H1 (cell line): ENCODE results near the gene CAMKK1. TPM values are rescaled to one million over a fixed set of nuclear protein-coding genes. Genes with fewer than 3 reads are reported as not detected.
A peak's percentile ranks its signal among the peaks of the same experiment; 100 is the strongest.

Experiments used
- CTCF ChIA-PET: fragments of 300-600 bp; sonication (Branson Sonifier 250); formaldehyde crosslinking; loops from one replicate; lab custom pipeline; 2021; ENCODE audit not compliant: partially characterized antibody; lab: Charles Lee
- POLR2A ChIA-PET: fragments of 300-600 bp; sonication (Branson Sonifier 250); formaldehyde crosslinking; loops from one replicate; lab custom pipeline; 2021; ENCODE audit warnings: inconsistent platforms; ENCODE audit not compliant: partially characterized antibody; lab: Charles Lee
- DNase-seq, 2 experiments: peaks; one replicate each; pipeline versions ENCODE4 v3.0.0 to v3.0.0-alpha.2; 2010 to 2022; ENCODE audit warnings: low spot score in 2 of 2, low read depth in 1 of 2, mixed read lengths in 1 of 2
- FAIRE-seq: peaks from 2 replicates; lab custom pipeline; 2011; peaks lifted over from hg19 to GRCh38; lab: Jason Lieb, UNC
- H2AFZ ChIP-seq: 2 replicates; pipeline ENCODE4 v1.8.1; 2012; ENCODE audit warnings: low read length, inconsistent platforms
- H2AK5ac ChIP-seq: 2 replicates; pipeline ENCODE4 v1.6.1; 2013; ENCODE audit warnings: low read depth, low read length
- H2BK120ac ChIP-seq: replicated peaks from 2 replicates; pipeline ENCODE3; 2013; ENCODE audit warnings: low read depth, low read length, inconsistent platforms
- H2BK12ac ChIP-seq: 2 replicates; pipeline ENCODE4 v1.6.1; 2013; ENCODE audit warnings: low read depth, low read length
- H2BK15ac ChIP-seq: 2 replicates; pipeline ENCODE4 v1.6.1; 2013; ENCODE audit warnings: low read length
- H2BK20ac ChIP-seq: 2 replicates; pipeline ENCODE4 v1.6.1; 2013; ENCODE audit warnings: low read length
- H2BK5ac ChIP-seq: 2 replicates; pipeline ENCODE4 v1.6.1; 2013; ENCODE audit warnings: low read depth, low read length
- H3K14ac ChIP-seq: 2 replicates; pipeline ENCODE4 v1.6.1; 2013; ENCODE audit warnings: inconsistent platforms; ENCODE audit not compliant: insufficient read length
- H3K18ac ChIP-seq: 2 replicates; pipeline ENCODE4 v1.6.1; 2013; ENCODE audit warnings: low read length; ENCODE audit errors: extremely low read depth
- H3K23ac ChIP-seq: 2 replicates; pipeline ENCODE4 v1.6.1; 2013; ENCODE audit warnings: inconsistent platforms; ENCODE audit not compliant: insufficient read length
- H3K23me2 ChIP-seq: 2 replicates; pipeline ENCODE4 v1.6.1; 2013; ENCODE audit warnings: low read depth, low read length
- H3K27ac ChIP-seq: 2 replicates; pipeline ENCODE4 v1.6.1; 2011; ENCODE audit warnings: low read depth, low read length, inconsistent platforms
- H3K27me3 ChIP-seq, 4 experiments: replicated peaks in 1 of 4; 1 replicate in 1 of 4; 2 replicates in 3 of 4; pipeline versions ENCODE4 v1.6.1 to v1.8.1; 2011 to 2013; ENCODE audit warnings: low read length in 3 of 4, mild to moderate bottlenecking in 3 of 4, inconsistent platforms in 2 of 4, mixed read lengths in 2 of 4, moderate library complexity in 1 of 4; ENCODE audit not compliant: control insufficient read depth in 3 of 4, insufficient read depth in 3 of 4; ENCODE audit errors: extremely low read depth in 1 of 4
- H3K36me3 ChIP-seq, 4 experiments: 2 replicates each; pipeline versions ENCODE4 v1.6.1 to v1.8.1; 2011 to 2013; ENCODE audit warnings: mild to moderate bottlenecking in 4 of 4, low read length in 3 of 4, moderate library complexity in 2 of 4, control low read depth in 1 of 4, inconsistent platforms in 1 of 4; ENCODE audit not compliant: insufficient read depth in 4 of 4, control insufficient read depth in 2 of 4
- H3K4ac ChIP-seq: replicated peaks from 2 replicates; pipeline ENCODE3; 2013; ENCODE audit warnings: low read length, low read depth, mixed read lengths, inconsistent platforms; ENCODE audit not compliant: insufficient read length
- H3K4me1 ChIP-seq, 4 experiments: replicated peaks in 1 of 4; 1 replicate in 1 of 4; 2 replicates in 3 of 4; pipeline versions ENCODE4 v1.6.1 to v1.8.1; 2011 to 2013; ENCODE audit warnings: low read length in 3 of 4, inconsistent platforms in 2 of 4, mixed read lengths in 1 of 4; ENCODE audit not compliant: insufficient read depth in 4 of 4, control insufficient read depth in 3 of 4
- H3K4me2 ChIP-seq, 2 experiments: 2 replicates each; pipeline versions ENCODE4 v1.6.1 to v1.8.1; 2011 to 2013; ENCODE audit warnings: low read depth in 2 of 2, low read length in 2 of 2, control low read depth in 1 of 2, inconsistent platforms in 1 of 2, mild to moderate bottlenecking in 1 of 2; ENCODE audit not compliant: insufficient read depth in 1 of 2
- H3K4me3 ChIP-seq, 4 experiments: fragments of 200-600, 300-600 bp in 1 of 4; sonication (generic), shearing (Covaris generic), sonication (Bioruptor Twin) in 1 of 4; 2 replicates each; pipeline versions ENCODE4 v1.5.1 to v1.8.1; 2011 to 2016; ENCODE audit warnings: low read length in 4 of 4, low read depth in 3 of 4, control low read depth in 2 of 4, inconsistent platforms in 2 of 4, mild to moderate bottlenecking in 2 of 4, mixed read lengths in 1 of 4, moderate library complexity in 1 of 4; ENCODE audit not compliant: insufficient read depth in 2 of 4; ENCODE audit errors: extremely low read depth in 1 of 4
- H3K56ac ChIP-seq: replicated peaks from 2 replicates; pipeline ENCODE3; 2013; ENCODE audit warnings: low read depth, mild to moderate bottlenecking, mixed read lengths, low read length, inconsistent platforms; ENCODE audit not compliant: insufficient read length
- H3K79me1 ChIP-seq: 2 replicates; pipeline ENCODE4 v1.6.1; 2013; ENCODE audit warnings: low read depth, low read length, control low read depth
- H3K79me2 ChIP-seq, 2 experiments: 2 replicates each; pipeline versions ENCODE4 v1.6.1 to v1.8.1; 2012 to 2013; ENCODE audit warnings: low read length in 2 of 2, mild to moderate bottlenecking in 2 of 2, inconsistent platforms in 1 of 2; ENCODE audit not compliant: insufficient read depth in 2 of 2, control insufficient read depth in 1 of 2
- H3K9ac ChIP-seq, 4 experiments: replicated peaks in 1 of 4; 1 replicate in 1 of 4; 2 replicates in 3 of 4; pipeline versions ENCODE4 v1.6.1 to v1.8.1; 2011 to 2013; ENCODE audit warnings: low read depth in 3 of 4, low read length in 3 of 4, control low read depth in 2 of 4, mild to moderate bottlenecking in 2 of 4, moderate library complexity in 2 of 4, inconsistent platforms in 1 of 4; ENCODE audit errors: extremely low read depth in 1 of 4
- H3K9me3 ChIP-seq, 2 experiments: 2 replicates each; pipeline versions ENCODE4 v1.6.1 to v1.8.1; 2012 to 2013; ENCODE audit warnings: mild to moderate bottlenecking in 2 of 2, moderate library complexity in 2 of 2, control low read depth in 1 of 2, inconsistent platforms in 1 of 2, low read depth in 1 of 2, low read length in 1 of 2, mixed read lengths in 1 of 2; ENCODE audit not compliant: insufficient read depth in 2 of 2
- H4K20me1 ChIP-seq, 2 experiments: replicated peaks in 1 of 2; 2 replicates each; pipeline versions ENCODE3 to v1.8.1; 2011 to 2013; ENCODE audit warnings: inconsistent platforms in 2 of 2, low read length in 2 of 2, mild to moderate bottlenecking in 1 of 2; ENCODE audit not compliant: insufficient read depth in 2 of 2, control insufficient read depth in 1 of 2
- H4K5ac ChIP-seq: 2 replicates; pipeline ENCODE4 v1.6.1; 2013; ENCODE audit warnings: low read length, low read depth, mixed read lengths, inconsistent platforms; ENCODE audit not compliant: insufficient read length
- H4K8ac ChIP-seq: 2 replicates; pipeline ENCODE4 v1.8.0; 2013; ENCODE audit warnings: mild to moderate bottlenecking, moderate library complexity, low read length, inconsistent platforms; ENCODE audit not compliant: insufficient read depth; ENCODE audit errors: extremely low read depth
- H4K91ac ChIP-seq: replicated peaks from 2 replicates; pipeline ENCODE3; 2013; ENCODE audit warnings: low read length, mixed read lengths, inconsistent platforms; ENCODE audit not compliant: insufficient read length
- BACH1 ChIP-seq: IDR thresholded peaks from 2 replicates; pipeline ENCODE4 v1.6.1; 2012; ENCODE audit warnings: low read length, improper control_type of control experiment
- CTCF ChIP-seq, 3 experiments: IDR thresholded peaks; 1 replicate in 2 of 3; 2 replicates in 1 of 3; pipeline versions ENCODE4 v1.5.1 to v1.6.1; 2011; ENCODE audit warnings: low read length in 3 of 3, mild to moderate bottlenecking in 3 of 3, inconsistent platforms in 2 of 3, low read depth in 1 of 3, moderate library complexity in 1 of 3; ENCODE audit not compliant: insufficient read depth in 1 of 3; ENCODE audit errors: control extremely low read depth in 1 of 3
- E2F6 ChIP-seq: IDR thresholded peaks from 2 replicates; pipeline ENCODE4 v1.6.1; 2012; ENCODE audit warnings: inconsistent platforms
- EZH2 ChIP-seq: fragments of 200-600 bp; sonication (generic); IDR thresholded peaks from 2 replicates; pipeline ENCODE4 v1.7.1; 2012; ENCODE audit warnings: low read depth, mild to moderate bottlenecking, moderate library complexity, low read length, inconsistent platforms; ENCODE audit not compliant: severe bottlenecking
- RAD21 ChIP-seq, 2 experiments: IDR thresholded peaks in 1 of 2; conservative IDR thresholded peaks in 1 of 2; 2 replicates each; pipeline ENCODE4 v1.6.1; 2011; ENCODE audit warnings: low read depth in 2 of 2, low read length in 2 of 2, improper control_type of control experiment in 1 of 2, inconsistent platforms in 1 of 2, mild to moderate bottlenecking in 1 of 2, moderate library complexity in 1 of 2
- SIN3A ChIP-seq, 2 experiments: IDR thresholded peaks in 1 of 2; conservative IDR thresholded peaks in 1 of 2; 2 replicates each; pipeline ENCODE4 v1.6.1; 2011 to 2012; ENCODE audit warnings: low read length in 2 of 2, improper control_type of control experiment in 1 of 2, low read depth in 1 of 2, mild to moderate bottlenecking in 1 of 2
- SP4 ChIP-seq: IDR thresholded peaks from 2 replicates; pipeline ENCODE4 v1.6.1; 2012; ENCODE audit warnings: low read length, inconsistent platforms
- TEAD4 ChIP-seq: IDR thresholded peaks from 2 replicates; pipeline ENCODE4 v1.6.1; 2012; ENCODE audit warnings: low read depth, low read length, inconsistent platforms, mixed read lengths
- WGBS, 2 experiments: shearing (Covaris generic) in 1 of 2; methylation state at CpG; one replicate each; pipeline versions ENCODE4 v1.1.6 to v1.1.7; 2013 to 2015; ENCODE audit warnings: low lambda C conversion rate in 2 of 2, mixed read lengths in 2 of 2, inconsistent platforms in 1 of 2, low coverage in 1 of 2, missing lambda C conversion rate in 1 of 2; ENCODE audit not compliant: insufficient replicate concordance in 2 of 2, insufficient coverage in 1 of 2, insufficient read length in 1 of 2; ENCODE audit errors: extremely low coverage in 1 of 2, missing lambda C conversion rate in 1 of 2; 5-methylcytosine and 5-hydroxymethylcytosine counted together
- polyA plus RNA-seq, 7 experiments: library from polyadenylated mRNA; depleted of rRNA in 3 of 7; stranded (reverse) in 5 of 7; unstranded in 2 of 7; fragments of >200 nt in 5 of 7; fragments of 200-250 nt in 2 of 7; gene quantifications; 1 replicate in 5 of 7; 2 replicates in 1 of 7; 4 replicates in 1 of 7; pipeline versions ENCODE4 v1.2.1 to v1.2.3, GENCODE V29; 2011 to 2013; ENCODE audit warnings: missing spikeins in 2 of 7, mixed read lengths in 2 of 7
- total RNA-seq: library from RNA; stranded (reverse); fragmentation: NEBNext Ultra II Directional; extraction: Animal tissue kit (Norgen Biotek cat#: 25700); gene quantifications from 2 replicates; pipeline ENCODE4 v1.2.1, GENCODE V29; 2021

The CAMKK1 gene
- total and polyA plus RNA-seq, 2 of the 8 experiments (the other 6 are each of a cell fraction or from before 2014, with no cell fraction given) = 7.1 to 7.6 TPM

GRCh38 chr17:3843935-3844516 is 48.8 kb downstream of the CAMKK1 start:
- 49% methylated on average over 3 of the region's 3 CpGs; no CpG with 5 or more reads in 1 of the 2 experiments for WGBS, 2 experiments
- peak; percentile 94 for FAIRE-seq
- no peak overlapping the region for H3K9ac ChIP-seq

More at GRCh38 chr17:3843935-3844516, 48.8 kb downstream of the CAMKK1 start:
- Histone ChIP-seq H3K23ac (no peak overlapping the region), H2BK120ac (no peak overlapping the region), H3K79me1 (peaks cover 2% of the 10 kb centered on the region; the same call in 1 of the 2 replicates), H2BK5ac (no peak overlapping the region), H3K56ac (no peak overlapping the region), H4K20me1 (peaks cover 6 to 8% of the 10 kb centered on the region in 2 experiments), H3K14ac (no peak overlapping the region), H3K27me3 (no peaks in the 10 kb centered on the region), H2AFZ (no peak overlapping the region), H2AK5ac (no peak overlapping the region), H3K4me2 (no peak overlapping the region; a peak in 1 of 4 replicates), H4K8ac (no peak overlapping the region), H2BK15ac (no peak overlapping the region), H3K4me3 (no peak overlapping the region), H2BK12ac (no peak overlapping the region), H4K91ac (no peak overlapping the region), H3K18ac (no peak overlapping the region), H3K4me1 (0 out of 7 replicates have a peak, but pooled peaks cover 0 to 3% (median 0%) of the 10 kb centered on the region in 4 experiments), H3K9me3 (no peaks in the 10 kb centered on the region), H3K27ac (no peak overlapping the region), H3K4ac (no peak overlapping the region), H2BK20ac (no peak overlapping the region), H3K23me2 (0 out of 2 replicates have a peak, but pooled peaks cover 3% of the 10 kb centered on the region), H3K79me2 (peaks cover 7 to 38% of the 10 kb centered on the region in 2 experiments; a peak in 3 of 4 replicates), H4K5ac (no peak overlapping the region), H3K36me3 (peaks cover 8 to 35% (median 26%) of the 10 kb centered on the region in 4 experiments; a peak in 7 of 8 replicates)
- POLR2A ChIA-PET = interaction anchor here (0.6 to 2.6 kb wide), 10 partner anchors 9 to 234 kb away, joined by 3 to 9 read pairs (median 3); partner anchors contain the start of gene HASPIN
- CTCF ChIA-PET = interaction anchor here (0.6 to 6.0 kb wide), 26 partner anchors 11 to 260 kb away, joined by 3 to 75 read pairs (median 5); partner anchors contain the start of genes HASPIN and P2RX1
- DNase-seq = no peak
- TF ChIP-seq EZH2 = no peak
- peak; percentile 79 to 92 (median 91) for TF ChIP-seq CTCF (IDR thresholded peaks at IDR 0.05; ENCODE audit: control extremely low read depth in 1 of 3, insufficient read depth in 1 of 3, low read depth in 1 of 3, low read length in 3 of 3)
- peak; percentile 59; the same call in 1 of the 2 replicates for TF ChIP-seq TEAD4
- no peak for TF ChIP-seq E2F6
- peak; percentile 52 to 62; a peak in 3 of 4 replicates for TF ChIP-seq RAD21 (IDR thresholded peaks at IDR 0.05 in 1 of 2, conservative IDR thresholded peaks at IDR 0.05 in 1 of 2; ENCODE audit: low read depth in 2 of 2, low read length in 2 of 2)
- no peak for TF ChIP-seq BACH1
- TF ChIP-seq SIN3A (conservative IDR thresholded peaks at IDR 0.05 in 1 of 2, IDR thresholded peaks at IDR 0.05 in 1 of 2; ENCODE audit: low read depth in 1 of 2, low read length in 2 of 2) = peak in 1 of 2 experiments; percentile 57; a peak in 1 of 4 replicates
- TF ChIP-seq SP4 = no peak
- TF ChIP-seq, all 59 proteins: peak for 4
